Neural cell (in vitro differentiated cells): ENCODE results near the gene PATE4.
A peak's percentile ranks its signal among the peaks of the same experiment; 100 is the strongest.

Experiments
- EP300 ChIP-seq: fragments of 450-650 bp; conservative IDR thresholded peaks from 2 replicates; pipeline ENCODE4 v1.6.1; 2014; ENCODE audit warnings: antibody characterized with exemption, mild to moderate bottlenecking, moderate library complexity; ENCODE audit not compliant: poor library complexity, severe bottlenecking
- EZH2 ChIP-seq: fragments of 200-600, 300-800 bp; shearing (Covaris generic), sonication (generic); IDR thresholded peaks from 2 replicates; pipeline ENCODE4 v1.6.1; 2014; ENCODE audit warnings: antibody characterized with exemption, low read length, borderline replicate concordance, mild to moderate bottlenecking; ENCODE audit not compliant: insufficient read depth, poor library complexity, severe bottlenecking
- MXI1 ChIP-seq: fragments of 450-650 bp; conservative IDR thresholded peaks from 2 replicates; pipeline ENCODE4 v1.6.1; 2014; ENCODE audit warnings: antibody characterized with exemption, mild to moderate bottlenecking; ENCODE audit not compliant: poor library complexity, severe bottlenecking
- POLR2AphosphoS5 ChIP-seq: IDR thresholded peaks from 2 replicates; pipeline ENCODE4 v1.6.1; 2012
- RAD21 ChIP-seq: fragments of 450-650 bp; conservative IDR thresholded peaks from 2 replicates; pipeline ENCODE4 v1.6.1; 2014; ENCODE audit warnings: antibody characterized with exemption, mild to moderate bottlenecking, moderate library complexity
- SMC3 ChIP-seq: fragments of 450-650 bp; conservative IDR thresholded peaks from 2 replicates; pipeline ENCODE4 v1.6.1; 2014; ENCODE audit warnings: antibody characterized with exemption, mild to moderate bottlenecking, moderate library complexity; ENCODE audit not compliant: poor library complexity
- TAF1 ChIP-seq: IDR thresholded peaks from 2 replicates; pipeline ENCODE4 v1.6.1; 2012; ENCODE audit warnings: low read depth
- TF ChIP-seq, protein P1 (sequence below): fragments of 450-650 bp; IDR thresholded peaks from 2 replicates; pipeline ENCODE4 v1.5.1; 2014; ENCODE audit warnings: antibody characterized with exemption, mild to moderate bottlenecking, moderate library complexity; ENCODE audit not compliant: poor library complexity, severe bottlenecking
- TF ChIP-seq, protein P2 (sequence below): IDR thresholded peaks from 2 replicates; pipeline ENCODE4 v1.6.1; 2012; ENCODE audit warnings: borderline replicate concordance

DNA sequence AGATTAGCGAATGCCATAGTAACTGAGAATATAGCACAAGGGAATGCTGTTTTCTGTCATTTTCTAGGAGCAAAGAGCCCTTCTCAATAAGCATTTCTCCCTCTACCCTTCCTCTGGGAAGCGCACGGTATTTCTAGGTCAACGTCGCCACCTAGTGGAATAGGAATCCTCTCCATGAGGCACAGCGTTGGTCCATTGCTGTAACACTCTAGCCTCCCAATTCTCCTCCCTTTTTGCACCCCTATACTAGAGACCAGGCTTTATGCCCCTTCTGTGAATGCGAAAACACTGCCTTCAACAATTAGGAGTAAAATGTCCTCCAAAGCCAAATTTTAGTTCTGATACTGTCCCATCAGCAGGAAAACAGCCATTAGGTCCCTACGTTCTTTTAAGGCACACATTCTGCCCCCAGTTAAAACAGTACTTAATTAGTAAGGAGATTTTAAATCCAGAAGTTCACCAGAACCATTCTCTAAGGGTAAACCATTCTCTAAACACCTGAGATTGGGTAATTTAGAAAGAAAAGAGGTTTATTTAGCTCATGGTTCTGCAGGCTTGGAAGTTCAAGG, 41.5 kb downstream of the PATE4 start:
- TF ChIP-seq EZH2, result no peak
- TF ChIP-seq, protein P1, sequence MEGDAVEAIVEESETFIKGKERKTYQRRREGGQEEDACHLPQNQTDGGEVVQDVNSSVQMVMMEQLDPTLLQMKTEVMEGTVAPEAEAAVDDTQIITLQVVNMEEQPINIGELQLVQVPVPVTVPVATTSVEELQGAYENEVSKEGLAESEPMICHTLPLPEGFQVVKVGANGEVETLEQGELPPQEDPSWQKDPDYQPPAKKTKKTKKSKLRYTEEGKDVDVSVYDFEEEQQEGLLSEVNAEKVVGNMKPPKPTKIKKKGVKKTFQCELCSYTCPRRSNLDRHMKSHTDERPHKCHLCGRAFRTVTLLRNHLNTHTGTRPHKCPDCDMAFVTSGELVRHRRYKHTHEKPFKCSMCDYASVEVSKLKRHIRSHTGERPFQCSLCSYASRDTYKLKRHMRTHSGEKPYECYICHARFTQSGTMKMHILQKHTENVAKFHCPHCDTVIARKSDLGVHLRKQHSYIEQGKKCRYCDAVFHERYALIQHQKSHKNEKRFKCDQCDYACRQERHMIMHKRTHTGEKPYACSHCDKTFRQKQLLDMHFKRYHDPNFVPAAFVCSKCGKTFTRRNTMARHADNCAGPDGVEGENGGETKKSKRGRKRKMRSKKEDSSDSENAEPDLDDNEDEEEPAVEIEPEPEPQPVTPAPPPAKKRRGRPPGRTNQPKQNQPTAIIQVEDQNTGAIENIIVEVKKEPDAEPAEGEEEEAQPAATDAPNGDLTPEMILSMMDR, result peak; percentile 94
- no peak for TF ChIP-seq EP300
- TF ChIP-seq, protein P2, sequence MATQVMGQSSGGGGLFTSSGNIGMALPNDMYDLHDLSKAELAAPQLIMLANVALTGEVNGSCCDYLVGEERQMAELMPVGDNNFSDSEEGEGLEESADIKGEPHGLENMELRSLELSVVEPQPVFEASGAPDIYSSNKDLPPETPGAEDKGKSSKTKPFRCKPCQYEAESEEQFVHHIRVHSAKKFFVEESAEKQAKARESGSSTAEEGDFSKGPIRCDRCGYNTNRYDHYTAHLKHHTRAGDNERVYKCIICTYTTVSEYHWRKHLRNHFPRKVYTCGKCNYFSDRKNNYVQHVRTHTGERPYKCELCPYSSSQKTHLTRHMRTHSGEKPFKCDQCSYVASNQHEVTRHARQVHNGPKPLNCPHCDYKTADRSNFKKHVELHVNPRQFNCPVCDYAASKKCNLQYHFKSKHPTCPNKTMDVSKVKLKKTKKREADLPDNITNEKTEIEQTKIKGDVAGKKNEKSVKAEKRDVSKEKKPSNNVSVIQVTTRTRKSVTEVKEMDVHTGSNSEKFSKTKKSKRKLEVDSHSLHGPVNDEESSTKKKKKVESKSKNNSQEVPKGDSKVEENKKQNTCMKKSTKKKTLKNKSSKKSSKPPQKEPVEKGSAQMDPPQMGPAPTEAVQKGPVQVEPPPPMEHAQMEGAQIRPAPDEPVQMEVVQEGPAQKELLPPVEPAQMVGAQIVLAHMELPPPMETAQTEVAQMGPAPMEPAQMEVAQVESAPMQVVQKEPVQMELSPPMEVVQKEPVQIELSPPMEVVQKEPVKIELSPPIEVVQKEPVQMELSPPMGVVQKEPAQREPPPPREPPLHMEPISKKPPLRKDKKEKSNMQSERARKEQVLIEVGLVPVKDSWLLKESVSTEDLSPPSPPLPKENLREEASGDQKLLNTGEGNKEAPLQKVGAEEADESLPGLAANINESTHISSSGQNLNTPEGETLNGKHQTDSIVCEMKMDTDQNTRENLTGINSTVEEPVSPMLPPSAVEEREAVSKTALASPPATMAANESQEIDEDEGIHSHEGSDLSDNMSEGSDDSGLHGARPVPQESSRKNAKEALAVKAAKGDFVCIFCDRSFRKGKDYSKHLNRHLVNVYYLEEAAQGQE, result no peak
- TF ChIP-seq RAD21, result peak; percentile 91
- TF ChIP-seq MXI1, result no peak
- no peak for TF ChIP-seq POLR2AphosphoS5
- no peak for TF ChIP-seq TAF1
- peak; percentile 89 for TF ChIP-seq SMC3
